Measurements from ENCODE around the gene MUSTN1.

The MUSTN1 gene
- 0 to 0.05 (median 0) reads per million in 3 experiments for total RNA-seq

DNA sequence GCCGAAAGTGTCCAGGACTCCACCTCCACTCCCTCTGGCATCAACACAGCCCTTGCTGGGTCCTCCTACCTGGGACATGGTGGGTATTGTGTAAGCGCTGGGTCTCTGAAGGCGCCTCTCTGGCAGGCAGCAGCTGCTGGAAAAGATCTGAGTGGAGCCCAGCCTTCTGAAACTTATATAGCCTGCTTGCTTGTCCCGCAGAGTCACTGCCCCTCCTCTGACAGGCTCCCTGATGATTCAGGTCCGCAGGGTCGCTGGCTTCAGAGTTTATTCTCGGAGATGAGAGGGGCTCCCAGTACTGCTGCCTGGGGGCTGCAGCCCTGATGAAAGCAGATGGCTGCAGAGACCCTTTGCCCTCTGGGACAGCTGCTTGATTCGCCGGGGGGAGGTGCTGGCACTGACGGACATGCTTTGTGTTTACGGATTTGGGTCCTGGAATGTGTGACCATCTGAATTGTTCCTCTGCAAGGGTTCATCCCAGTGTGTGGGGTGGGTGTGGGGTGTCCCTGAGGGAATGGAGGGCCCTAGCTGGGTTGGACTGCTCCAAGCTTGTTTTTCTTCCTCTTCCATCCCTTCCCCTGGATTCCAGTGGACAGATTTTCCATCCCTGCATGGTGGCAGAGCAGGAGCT is at the start of gene MUSTN1:
MUSTN1 (minus strand) TSS at position 149 of the 631 bp plus-strand sequence; CDS start at position 78, 71 bp downstream.
- DNase-seq: no peak

DNA sequence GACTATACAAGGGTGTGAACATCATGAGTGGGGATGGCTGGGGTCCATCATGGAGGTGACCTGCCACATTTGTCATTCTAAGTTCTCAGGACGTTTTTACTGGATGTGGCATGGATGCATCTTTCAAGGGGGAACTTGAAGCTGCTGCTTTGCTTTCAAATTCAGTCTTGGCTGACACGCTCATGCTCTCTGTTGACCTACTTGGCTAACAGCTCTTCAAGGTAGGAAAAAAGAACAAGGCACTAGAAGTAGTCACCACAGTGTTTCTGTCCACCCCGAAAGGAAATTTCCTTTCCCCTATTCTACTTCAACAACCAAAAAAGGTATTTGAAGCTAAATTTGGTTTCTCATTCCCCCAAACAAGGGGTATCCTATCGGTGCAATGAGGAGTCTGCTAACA is 47.6 kb upstream of the MUSTN1 start:
- no peak for DNase-seq

DNA sequence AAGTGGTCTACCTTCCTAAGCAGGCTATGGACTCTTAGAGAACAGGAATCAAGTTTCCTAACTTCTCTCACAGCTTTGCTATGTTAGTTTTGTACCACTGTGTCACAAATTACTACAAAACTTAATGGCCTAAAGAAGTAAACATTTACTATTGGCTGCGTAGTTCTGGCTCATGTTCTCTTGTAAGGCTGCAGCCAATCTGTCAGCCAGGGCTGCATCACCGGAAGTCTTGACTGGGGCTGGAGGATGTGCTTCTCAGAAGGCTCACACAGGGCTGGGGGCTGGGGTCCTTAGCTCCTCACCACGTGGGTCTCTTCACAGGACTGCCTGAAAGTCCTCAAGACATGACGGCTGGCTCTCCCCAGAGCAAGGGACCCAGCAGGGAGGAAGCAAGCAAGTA is 47.1 kb upstream of the MUSTN1 start:
- DNase-seq: no peak

DNA sequence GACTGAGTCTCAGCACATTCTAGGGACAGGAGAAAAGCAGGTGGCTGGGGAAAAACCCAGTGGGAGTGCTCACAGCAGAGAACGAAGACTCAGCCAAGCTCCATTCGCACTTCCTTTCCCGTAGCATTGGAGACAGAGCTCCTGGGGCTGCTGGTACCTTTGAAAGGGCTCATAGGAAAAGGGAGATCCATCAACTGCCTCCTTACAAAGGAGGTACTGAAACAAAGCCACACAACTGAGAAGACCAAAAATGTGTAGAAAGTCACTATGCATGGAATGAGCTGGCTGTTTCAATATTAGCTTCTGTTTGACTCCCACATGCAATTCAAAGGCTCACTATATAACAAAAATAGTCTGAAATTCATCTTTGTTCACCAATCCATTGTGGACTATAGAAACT is 45.7 kb upstream of the MUSTN1 start:
- no peak for DNase-seq

DNA sequence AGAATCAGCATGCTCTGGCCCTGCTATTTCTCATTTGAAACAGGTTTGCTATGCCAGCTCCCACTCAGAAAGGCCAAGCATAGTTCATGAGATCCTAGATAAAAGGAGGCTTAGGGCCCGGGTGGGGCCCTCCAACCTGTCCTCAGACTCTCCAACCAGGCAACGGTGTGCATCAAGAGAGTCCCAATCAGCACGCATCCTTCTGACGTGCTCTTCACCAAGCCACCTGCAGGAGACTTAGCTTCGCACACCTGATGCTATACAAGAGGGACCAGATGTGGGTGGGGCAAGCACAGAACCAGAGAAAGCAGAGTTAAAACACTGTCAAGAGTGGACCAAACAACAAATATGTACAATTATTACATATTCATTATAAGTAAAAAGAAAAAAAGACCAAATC is 45.2 kb upstream of the MUSTN1 start:
- DNase-seq: no peak

DNA sequence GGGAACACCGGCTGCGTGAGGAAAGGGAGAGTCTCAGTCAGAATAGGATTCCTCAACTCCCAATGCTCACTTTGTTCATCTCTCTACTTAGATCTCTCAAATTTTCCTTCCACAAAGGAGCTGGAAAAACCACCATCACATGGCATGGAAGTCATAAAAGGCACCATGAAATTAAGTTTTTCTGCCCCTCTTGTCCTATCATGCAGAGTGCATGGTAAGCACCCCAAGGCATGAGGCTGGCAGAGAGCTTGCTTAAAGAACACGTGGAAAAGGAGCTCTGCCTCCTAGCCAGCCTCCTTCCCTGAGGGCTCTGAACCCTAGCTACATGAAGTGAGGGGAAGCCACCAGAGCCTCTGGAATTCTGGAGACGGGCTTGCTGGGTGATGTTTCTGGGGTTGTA is 44.8 kb upstream of the MUSTN1 start:
- no peak for DNase-seq

DNA sequence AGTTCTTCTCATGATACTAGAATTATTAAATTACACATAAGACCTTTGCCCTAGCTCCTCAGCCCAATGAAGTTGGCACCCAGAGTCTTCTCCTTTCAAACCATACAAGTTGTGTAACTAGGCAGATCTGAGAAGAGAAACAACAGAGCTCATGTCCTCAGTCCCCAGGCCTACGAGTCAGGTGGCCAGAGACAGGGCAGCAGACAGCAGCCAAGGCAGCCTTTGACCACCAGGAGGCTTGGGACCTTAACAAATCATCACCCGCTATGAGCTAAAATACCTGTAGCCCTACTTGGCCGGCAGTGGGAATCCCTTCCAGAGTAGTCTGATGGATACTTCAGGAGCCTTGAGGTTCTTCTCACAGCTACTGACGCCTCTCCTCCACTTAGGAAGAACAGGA is 44.3 kb upstream of the MUSTN1 start:
- DNase-seq: no peak

DNA sequence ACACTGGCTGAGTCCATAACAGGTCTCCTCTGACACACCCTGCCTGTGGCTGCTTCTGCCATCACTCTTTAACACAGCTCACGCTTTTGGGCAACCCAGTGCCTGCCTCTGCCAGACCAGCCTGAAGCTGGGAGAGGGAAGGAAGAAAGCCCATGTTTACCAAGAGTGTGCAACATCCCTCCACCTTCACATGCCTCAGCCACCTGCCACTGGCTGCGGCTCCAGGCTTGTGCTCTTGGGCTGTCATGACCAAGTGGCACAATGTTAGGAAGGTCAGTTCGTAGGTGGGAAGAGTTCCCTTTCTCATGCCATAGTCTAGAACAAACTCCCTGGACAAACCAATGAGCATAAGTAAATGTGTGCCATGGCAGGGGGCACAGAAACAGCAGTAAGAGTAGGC is 42.3 kb upstream of the MUSTN1 start:
- DNase-seq: no peak

DNA sequence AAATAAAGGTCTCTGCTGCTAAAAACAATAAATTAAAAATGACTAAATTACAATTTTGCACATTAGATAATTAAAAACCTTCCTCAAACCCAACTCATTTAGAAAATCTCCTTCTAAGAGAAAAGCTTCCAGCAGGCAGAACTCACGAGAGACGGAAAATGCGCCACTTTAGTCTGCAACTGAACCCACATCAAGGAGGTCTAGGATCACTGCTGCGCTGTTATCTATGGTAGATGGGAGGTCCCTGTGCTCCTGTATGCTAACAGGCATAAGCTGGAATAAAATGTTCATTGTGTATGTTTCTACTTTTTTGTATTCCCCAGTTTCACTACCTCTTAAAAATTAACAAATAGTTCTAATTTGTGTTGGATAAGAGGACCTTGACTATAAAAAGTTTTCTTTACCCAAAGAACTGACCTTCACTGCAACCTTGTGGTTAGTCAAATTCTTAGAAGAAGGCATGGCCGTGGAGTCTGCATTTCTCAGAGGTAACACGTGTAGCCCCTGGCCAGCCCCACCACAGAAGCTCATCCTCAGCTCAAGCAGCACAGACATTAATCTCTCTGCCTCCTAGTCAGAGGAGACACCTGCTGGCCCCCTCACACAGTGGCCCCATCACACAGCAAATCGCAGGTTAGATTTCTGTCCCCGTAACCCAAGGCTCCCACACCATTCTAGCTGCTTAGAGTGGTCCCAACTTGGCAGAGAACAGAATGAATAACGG is 40.2 kb upstream of the MUSTN1 start:
- DNase-seq: no peak

DNA sequence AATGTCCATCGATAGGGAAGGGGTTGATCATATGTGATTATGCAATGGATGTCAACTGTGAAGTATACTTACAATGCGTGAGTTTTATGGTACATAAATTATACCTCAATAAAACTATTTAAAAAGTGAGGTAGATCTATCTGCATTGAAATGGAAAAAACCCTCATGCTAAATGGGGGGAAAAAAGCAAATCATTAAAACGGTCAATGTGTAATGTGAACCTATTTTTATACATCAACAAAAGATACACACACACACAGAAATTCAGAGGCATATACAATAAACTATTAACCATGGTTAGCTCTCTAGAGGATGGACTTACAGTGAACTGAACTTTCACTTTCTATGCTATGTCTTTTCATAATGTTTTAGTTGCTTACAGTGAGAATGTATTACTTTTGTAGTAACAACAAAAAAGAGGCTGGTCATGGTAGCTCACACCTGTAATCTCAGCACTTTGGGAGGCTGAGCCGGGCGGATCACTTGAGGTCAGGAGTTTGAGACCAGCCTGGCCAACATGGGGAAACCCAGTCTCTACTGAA is 39.4 kb upstream of the MUSTN1 start:
- no peak for DNase-seq

DNA sequence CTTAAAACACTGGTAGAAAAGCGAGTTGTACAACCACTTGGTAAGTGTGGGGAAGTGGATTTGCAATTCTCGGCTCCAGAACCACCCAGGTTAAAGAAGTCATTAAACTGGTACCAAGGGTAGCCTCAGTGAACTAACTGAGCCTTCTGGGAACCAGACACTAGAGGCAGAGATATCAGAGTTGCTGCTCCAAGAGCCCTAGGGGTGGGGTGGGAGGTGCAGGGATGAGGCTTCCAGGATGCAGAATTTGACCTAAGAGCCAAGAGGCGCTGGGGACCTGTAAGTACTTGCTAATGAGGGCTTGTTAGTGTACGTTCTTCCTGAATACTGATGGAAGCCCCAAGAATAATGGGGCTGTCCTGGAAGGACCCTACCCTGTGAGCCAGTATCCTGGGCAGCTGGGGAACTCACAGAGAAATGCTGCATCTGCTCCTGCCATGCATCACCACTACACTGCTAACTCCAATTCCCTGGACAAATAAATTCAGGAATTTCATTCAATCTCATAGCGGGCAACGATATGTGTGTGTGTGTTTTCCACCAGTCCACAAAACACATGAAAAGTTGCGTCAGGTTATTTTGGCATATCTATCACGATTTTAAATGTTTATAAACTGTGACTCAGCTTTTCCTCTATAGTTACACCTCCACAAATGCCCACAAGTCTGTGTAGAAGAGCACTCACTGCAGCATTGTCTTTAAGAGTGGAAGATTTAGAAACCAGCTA is 38.8 kb upstream of the MUSTN1 start:
- no peak for DNase-seq

DNA sequence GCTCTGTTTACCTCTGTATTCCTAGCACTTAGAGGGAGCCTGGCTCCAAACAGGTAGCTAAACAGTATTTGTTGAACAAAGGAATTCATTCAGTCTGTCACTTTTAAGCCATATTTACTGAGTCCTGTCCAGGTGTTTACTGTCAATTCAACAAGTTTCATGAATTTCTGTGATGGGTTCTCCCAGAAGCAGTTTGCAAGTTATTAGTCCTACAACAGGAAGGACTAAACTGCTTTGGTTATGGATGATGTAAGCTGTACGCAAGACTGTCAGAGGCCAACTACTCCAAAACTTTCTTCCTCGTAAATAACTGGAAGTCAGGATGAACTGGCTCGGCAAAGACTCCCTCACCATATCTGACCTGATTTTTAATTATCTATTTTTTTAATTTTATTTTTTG is 37.4 kb upstream of the MUSTN1 start:
- DNase-seq: no peak

DNA sequence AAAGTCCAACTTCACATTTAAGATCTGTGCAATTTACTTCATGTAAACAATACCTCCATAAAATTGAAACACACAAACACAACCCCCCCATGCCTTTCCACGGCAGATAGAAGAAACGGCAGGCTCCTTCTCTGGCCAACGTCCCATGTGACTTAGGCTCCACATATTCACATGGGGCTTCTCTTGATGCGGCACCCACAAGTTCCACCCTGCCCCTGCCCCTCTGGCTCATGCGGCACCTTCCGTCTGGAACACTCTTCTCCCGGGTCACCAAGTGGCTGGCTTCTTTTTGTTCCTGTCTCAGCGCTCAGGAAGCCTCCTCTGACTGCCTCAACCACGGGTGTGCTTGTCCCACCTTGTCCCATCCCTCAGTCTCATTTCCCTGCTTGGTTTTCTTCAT is 36.9 kb upstream of the MUSTN1 start:
- no peak for DNase-seq

DNA sequence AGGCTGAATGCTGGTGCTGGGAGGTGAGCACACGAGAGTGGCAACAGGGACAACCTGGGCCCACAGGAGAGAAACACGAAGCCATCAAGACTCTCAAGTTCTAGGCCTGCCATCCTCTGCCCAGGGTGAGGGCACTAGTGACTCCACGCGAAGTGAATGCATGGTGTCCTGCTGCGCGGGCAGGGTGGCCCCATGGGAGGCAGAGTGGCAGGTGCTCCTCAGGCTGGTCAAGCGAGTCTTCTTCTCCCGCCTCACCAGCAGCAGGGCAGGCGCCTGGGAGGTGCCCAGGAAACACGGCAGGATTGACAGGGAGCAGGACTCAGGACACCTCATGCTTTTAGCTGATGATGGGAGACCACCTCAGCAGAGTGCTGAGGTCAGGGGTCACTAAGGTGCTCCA is 35.7 kb upstream of the MUSTN1 start:
- DNase-seq: no peak

DNA sequence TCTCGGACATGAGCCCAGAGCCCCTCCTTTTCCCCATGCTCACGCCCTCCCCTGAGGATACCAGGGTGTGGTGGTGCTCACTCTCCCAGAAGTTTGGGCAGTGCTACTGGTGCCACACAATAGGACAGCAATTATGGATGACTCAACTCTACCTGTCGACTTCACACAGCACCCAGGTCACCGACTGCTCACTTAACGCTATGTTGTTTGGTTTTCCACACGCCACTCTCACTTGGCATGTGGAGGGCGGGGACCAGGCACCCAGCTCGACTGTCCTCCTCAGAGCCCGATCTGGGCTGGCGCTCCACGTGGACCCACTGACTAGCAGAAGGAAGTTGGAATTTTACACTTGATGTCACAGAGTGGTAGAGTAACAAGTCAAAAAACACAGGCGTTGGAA is 31.6 kb upstream of the MUSTN1 start:
- no peak for DNase-seq

DNA sequence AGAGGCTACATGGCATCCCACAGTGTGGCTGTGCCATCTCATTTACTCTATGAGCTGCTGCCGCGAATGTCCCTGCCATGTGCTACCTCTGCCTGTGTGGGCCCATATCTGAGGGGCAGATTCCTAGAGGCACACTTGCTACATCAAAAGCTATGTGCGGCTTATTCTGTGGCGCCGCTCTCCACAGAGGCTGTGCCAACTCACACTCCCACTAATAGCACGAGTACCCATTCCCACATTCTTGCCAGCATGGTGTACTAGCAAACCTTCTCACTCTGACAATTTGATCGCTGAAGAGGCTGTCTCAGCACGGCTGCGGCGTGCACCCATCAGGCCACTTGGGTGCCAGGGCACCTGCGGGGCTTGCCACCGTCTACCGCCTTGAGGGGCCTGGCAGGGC is 31.2 kb upstream of the MUSTN1 start:
- DNase-seq: no peak

DNA sequence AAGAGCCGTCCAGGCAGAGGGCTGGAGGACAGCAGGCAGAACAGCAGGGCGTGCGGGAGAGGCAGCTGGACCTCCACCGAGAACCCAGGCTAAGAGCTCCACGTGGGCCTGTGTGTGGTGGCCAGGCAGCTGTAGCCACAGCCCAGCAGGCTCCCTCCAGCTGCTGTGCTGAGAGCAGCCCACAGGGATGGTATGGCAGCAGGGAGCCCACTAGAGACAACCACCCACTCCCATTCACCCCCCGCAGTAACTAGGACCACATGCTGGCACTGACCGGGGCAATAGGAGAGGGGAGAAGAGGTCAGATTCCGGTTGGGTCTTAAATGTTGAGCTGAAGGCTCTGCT is 25.6 kb upstream of the MUSTN1 start:
- no peak for DNase-seq

DNA sequence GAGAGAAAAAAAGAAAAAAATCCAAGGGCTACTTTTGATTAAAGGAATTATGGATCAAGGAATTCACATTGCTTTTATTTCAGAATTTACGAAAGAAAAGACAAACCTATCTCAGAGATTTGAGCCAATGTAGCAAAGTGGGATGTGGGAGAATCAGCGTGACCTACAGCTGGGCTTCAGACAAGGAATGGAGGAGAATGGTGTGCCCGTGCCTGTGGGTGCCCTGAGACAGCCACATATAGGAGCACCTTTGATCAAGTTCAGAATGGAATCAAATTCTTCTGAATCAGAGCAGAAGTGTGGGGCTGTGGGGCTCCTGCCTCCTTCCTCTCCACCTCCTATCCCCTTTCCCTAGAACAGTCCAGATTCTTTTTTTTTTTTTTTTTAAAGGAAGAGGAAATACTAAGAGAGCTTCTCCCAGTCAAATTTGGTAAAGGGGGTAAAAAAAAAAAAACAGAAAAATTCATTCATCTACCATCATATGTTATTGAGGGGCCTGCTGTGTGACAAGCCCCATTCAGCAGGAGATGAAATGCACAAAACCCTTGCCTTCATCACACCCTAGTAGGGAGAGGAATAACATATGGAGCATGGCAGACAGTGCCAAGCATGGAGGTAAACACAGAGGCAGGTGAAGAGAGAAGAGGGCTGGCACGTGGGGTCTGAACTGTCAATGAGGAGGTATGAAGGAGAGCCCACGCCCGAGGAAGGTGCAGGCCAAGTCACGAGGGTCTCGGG is 25.0 kb upstream of the MUSTN1 start:
- DNase-seq: no peak

DNA sequence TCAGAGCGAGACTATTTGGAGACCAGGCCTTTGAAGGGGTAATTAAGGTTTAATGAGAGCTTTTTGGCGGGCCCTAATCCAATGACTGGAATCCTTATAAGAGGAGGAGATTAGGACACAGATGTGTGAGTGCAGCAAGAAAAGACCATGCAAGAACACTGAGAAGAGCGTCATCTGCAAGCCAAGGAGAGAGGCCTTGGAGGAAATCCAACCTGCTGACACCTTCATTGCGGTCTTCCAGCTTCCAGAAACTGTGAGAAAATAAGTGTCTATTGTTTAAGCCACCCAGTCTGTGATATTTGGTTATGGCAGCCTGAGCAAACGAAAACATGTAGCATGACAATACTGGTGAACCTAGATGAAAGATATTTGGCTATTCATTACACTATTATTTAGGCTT is 23.0 kb upstream of the MUSTN1 start:
- DNase-seq: no peak

DNA sequence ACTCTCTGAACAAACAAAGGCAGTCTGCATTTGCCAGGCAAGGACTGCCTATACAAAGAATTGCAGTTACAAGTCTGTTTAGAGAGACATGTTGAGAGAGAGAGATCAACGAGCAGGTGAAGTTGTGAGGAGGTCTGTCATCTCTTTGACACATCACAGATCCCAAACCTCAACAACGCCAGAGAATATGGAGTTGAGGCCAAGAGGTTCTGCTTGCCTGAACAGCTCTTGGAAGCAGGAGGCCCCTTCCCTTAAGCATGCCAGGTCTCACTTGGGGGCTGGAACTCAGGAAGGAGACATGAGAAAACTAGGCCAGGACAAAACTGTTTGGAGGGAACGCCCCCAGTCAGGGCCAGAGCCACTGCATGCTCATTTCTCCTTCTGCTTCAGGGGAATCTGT is 22.3 kb upstream of the MUSTN1 start:
- DNase-seq: no peak

DNA sequence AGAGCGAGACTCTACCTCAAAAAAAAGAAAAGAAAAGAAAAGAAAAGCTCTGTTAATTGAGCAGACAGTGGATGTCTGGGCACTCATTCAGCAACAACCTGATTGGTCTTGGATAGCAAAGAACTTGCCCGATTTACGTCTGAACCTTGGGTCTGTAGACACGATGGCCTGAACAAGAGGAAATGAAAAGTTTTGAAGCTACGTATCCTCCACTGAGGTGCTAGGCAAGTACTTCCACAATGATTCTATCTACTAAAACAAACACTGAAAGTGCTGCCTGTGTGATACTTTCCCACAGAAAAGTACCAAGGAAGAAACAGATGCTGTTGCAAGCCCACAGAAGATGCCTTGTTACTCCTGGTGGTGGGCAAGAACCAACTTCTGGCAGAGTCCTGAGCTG is 21.8 kb upstream of the MUSTN1 start:
- DNase-seq: no peak

DNA sequence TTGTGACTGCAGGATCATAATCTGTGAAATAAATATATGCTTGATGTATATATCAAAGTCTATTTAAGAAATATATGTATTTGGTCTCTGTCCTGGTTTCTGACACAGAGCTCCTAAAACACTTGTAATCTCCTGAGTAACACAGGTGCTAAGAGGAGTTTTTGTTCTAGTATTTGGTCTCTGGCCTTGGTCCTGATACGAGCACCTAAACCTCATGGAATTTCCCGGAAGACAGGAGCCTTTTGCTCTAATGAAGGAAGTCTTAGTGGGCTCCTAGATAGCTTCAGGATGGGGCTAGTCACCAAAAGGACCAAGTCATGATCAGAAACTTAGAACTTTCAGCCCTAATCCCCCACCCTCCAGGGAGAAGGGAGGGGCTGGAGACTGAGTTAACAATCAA is 19.2 kb upstream of the MUSTN1 start:
- no peak for DNase-seq

DNA sequence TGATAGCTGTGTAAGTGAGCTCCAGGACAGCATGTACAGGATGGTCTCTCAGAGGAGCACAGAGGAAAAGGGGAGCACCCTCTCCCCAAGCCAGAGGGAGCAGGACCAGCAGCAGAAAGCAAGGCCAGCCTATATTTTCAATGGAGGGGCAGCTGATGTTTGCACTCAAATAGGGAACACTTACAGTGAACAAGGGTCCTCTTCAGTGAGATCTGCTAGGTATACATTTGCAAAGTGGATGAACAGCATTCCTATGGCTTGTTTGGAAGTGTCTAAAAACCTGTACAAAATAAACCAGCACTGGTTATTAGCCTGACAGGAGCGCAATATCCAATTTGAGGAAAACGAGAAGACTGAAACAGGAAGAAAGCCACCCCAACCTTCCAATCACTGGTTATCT is 17.6 kb upstream of the MUSTN1 start:
- DNase-seq: no peak

Data from central memory CD4-positive, alpha-beta T cell (primary cell).